GM23248 (cell line): Measurements from ENCODE around the gene ZNF653. TPM values are rescaled to one million over a fixed set of nuclear protein-coding genes. Genes with fewer than 3 reads are reported as not detected.

Experiments used
- DNase-seq: peaks from one replicate; pipeline ENCODE4 v3.0.0-alpha.2; 2015
- H2AFZ ChIP-seq: fragments of 200-600 bp; sonication (generic); 2 replicates; pipeline ENCODE4 v1.6.1; 2016; ENCODE audit warnings: antibody characterized with exemption
- H3F3A ChIP-seq: fragments of 200-600 bp; sonication (generic); 2 replicates; pipeline ENCODE4 v1.6.1; 2016; ENCODE audit warnings: mild to moderate bottlenecking, antibody characterized with exemption, mixed run types; ENCODE audit not compliant: insufficient read depth
- H3K27ac ChIP-seq: fragments of 200-600 bp; sonication (generic); 2 replicates; pipeline ENCODE4 v1.5.1; 2016; ENCODE audit warnings: mild to moderate bottlenecking
- H3K27me3 ChIP-seq: fragments of 200-600 bp; sonication (generic); replicated peaks from 2 replicates; pipeline ENCODE4 v1.6.1; 2016; ENCODE audit warnings: mild to moderate bottlenecking; ENCODE audit not compliant: insufficient read depth
- H3K36me3 ChIP-seq: fragments of 200-600 bp; sonication (generic); 2 replicates; pipeline ENCODE4 v1.6.1; 2016; ENCODE audit warnings: low read depth, mild to moderate bottlenecking
- H3K4me1 ChIP-seq: fragments of 200-600 bp; sonication (generic); 2 replicates; pipeline ENCODE4 v1.6.1; 2016; ENCODE audit warnings: mild to moderate bottlenecking; ENCODE audit not compliant: insufficient read depth
- H3K4me2 ChIP-seq: fragments of 200-600 bp; sonication (generic); one replicate; pipeline ENCODE4 v1.6.1; 2016; ENCODE audit warnings: mild to moderate bottlenecking; ENCODE audit not compliant: unreplicated experiment
- H3K4me3 ChIP-seq: fragments of 200-600 bp; sonication (generic); 2 replicates; pipeline ENCODE4 v1.5.1; 2016; ENCODE audit warnings: mild to moderate bottlenecking
- H3K79me2 ChIP-seq: fragments of 200-600 bp; sonication (generic); 2 replicates; pipeline ENCODE4 v1.6.1; 2016; ENCODE audit warnings: mild to moderate bottlenecking; ENCODE audit not compliant: insufficient read depth
- H3K9ac ChIP-seq: fragments of 200-600 bp; sonication (generic); 2 replicates; pipeline ENCODE4 v1.6.1; 2016; ENCODE audit warnings: mild to moderate bottlenecking
- H3K9me2 ChIP-seq: fragments of 200-600 bp; sonication (generic); 2 replicates; pipeline ENCODE4 v1.6.1; 2016; ENCODE audit warnings: mixed run types, mild to moderate bottlenecking, moderate library complexity; ENCODE audit not compliant: insufficient read depth
- H3K9me3 ChIP-seq: fragments of 200-600 bp; sonication (generic); one replicate; pipeline ENCODE4 v1.6.1; 2017; ENCODE audit warnings: low read depth
- H4K20me1 ChIP-seq: fragments of 200-600 bp; sonication (generic); 2 replicates; pipeline ENCODE4 v1.6.0; 2016; ENCODE audit not compliant: insufficient read depth
- EZH2 ChIP-seq: fragments of 200-600 bp; sonication (generic); IDR thresholded peaks from 2 replicates; pipeline ENCODE4 v1.6.1; 2018; ENCODE audit warnings: antibody characterized with exemption, mild to moderate bottlenecking; ENCODE audit not compliant: insufficient read depth, poor library complexity, severe bottlenecking
- EZH2phosphoT487 ChIP-seq: fragments of 200-600 bp; sonication (generic); IDR thresholded peaks from 2 replicates; pipeline ENCODE4 v1.6.1; 2018; ENCODE audit warnings: antibody characterized with exemption, moderate library complexity, mild to moderate bottlenecking, low read depth; ENCODE audit not compliant: insufficient read depth
- WGBS, 2 experiments: methylation state at CpG; one replicate each; pipeline ENCODE4 v1.1.6; 2015 to 2017; ENCODE audit warnings: low lambda C conversion rate in 2 of 2, low coverage in 1 of 2; ENCODE audit errors: missing lambda C conversion rate in 2 of 2; 5-methylcytosine and 5-hydroxymethylcytosine counted together
- in situ Hi-C: fragments of 300-500 bp; cut with MboI; formaldehyde crosslinking; loops from 2 replicates; pipeline ENCODE4 v1.15.0; 2020
- polyA plus RNA-seq: library from polyadenylated mRNA; unstranded; fragments of >200 nt; fragmentation: Nextera tagmentation; extraction: Ambion mirVana; gene quantifications from 2 replicates; pipeline ENCODE4 v1.2.1, GENCODE V29; 2016
- total RNA-seq: library from RNA; depleted of rRNA; stranded (reverse); fragments of >200 nt; shearing (Covaris generic); gene quantifications from 2 replicates; pipeline ENCODE4 v1.2.3, GENCODE V29; 2014

ZNF653 gene
- total and polyA plus RNA-seq, 2 experiments from 2014 or later: 2.2 to 4.6 TPM

- H3K27ac ChIP-seq: no peak overlapping the region
- no peaks in the 10 kb centered on the region for H3K79me2 ChIP-seq
- no peak for TF ChIP-seq EZH2phosphoT487
- no peak for TF ChIP-seq EZH2
- in situ Hi-C loops: loop anchor here (10.0 kb wide), 1 partner anchor 89 kb away; no protein-coding TSS in a partner anchor
- 91 to 93% methylated on average over 21 to 22 of the region's 22 CpGs for WGBS, 2 experiments
- no peak for DNase-seq
- H3K4me1 ChIP-seq: no peaks in the 10 kb centered on the region
- no peaks in the 10 kb centered on the region for H3F3A ChIP-seq
- no peak overlapping the region for H2AFZ ChIP-seq
- H3K9ac ChIP-seq: no peak overlapping the region
- no peaks in the 10 kb centered on the region for H4K20me1 ChIP-seq
- no peaks in the 10 kb centered on the region for H3K9me2 ChIP-seq
- H3K4me3 ChIP-seq: no peak overlapping the region
- no peaks in the 10 kb centered on the region for H3K36me3 ChIP-seq
- H3K4me2 ChIP-seq: no peak overlapping the region
- H3K27me3 ChIP-seq: no peaks in the 10 kb centered on the region
- no peaks in the 10 kb centered on the region for H3K9me3 ChIP-seq
Observed at GRCh38 chr19:11495885-11496284, 9.8 kb downstream of the ZNF653 start.

GRCh38 chr19:11495481-11495880, 10.2 kb downstream of the ZNF653 start:
- in situ Hi-C loops: loop anchor here (10.0 kb wide), 1 partner anchor 89 kb away; no protein-coding TSS in a partner anchor

GRCh38 chr19:11494634-11495285, 10.9 kb downstream of the ZNF653 start:
- Histone ChIP-seq H3K4me2 (no peak overlapping the region), H3K36me3 (no peaks in the 10 kb centered on the region), H3K4me3 (no peak overlapping the region), H2AFZ (no peak overlapping the region), H3K9me3 (no peaks in the 10 kb centered on the region), H3K9ac (no peak overlapping the region), H3K27ac (no peak overlapping the region), H3K4me1 (no peaks in the 10 kb centered on the region), H4K20me1 (no peaks in the 10 kb centered on the region), H3K27me3 (no peaks in the 10 kb centered on the region), H3K79me2 (no peaks in the 10 kb centered on the region), H3F3A (no peaks in the 10 kb centered on the region), H3K9me2 (no peaks in the 10 kb centered on the region)
- WGBS, 2 experiments: 89 to 94% methylated on average over 27 of the region's 27 CpGs
- TF ChIP-seq EZH2phosphoT487 (no peak), EZH2 (no peak)
- DNase-seq: no peak
- in situ Hi-C loops: loop anchor here (10.0 kb wide), 1 partner anchor 90 kb away; no protein-coding TSS in a partner anchor

More at GRCh38 chr19:11495481-11495880, 10.2 kb downstream of the ZNF653 start:
- H3K36me3 ChIP-seq: no peaks in the 10 kb centered on the region
- no peaks in the 10 kb centered on the region for H3F3A ChIP-seq
- H3K9me2 ChIP-seq: no peaks in the 10 kb centered on the region
- no peaks in the 10 kb centered on the region for H3K9me3 ChIP-seq
- H3K4me2 ChIP-seq: no peak overlapping the region
- no peak overlapping the region for H3K27ac ChIP-seq
- TF ChIP-seq EZH2 (no peak), EZH2phosphoT487 (no peak)
- H3K79me2 ChIP-seq: no peaks in the 10 kb centered on the region
- no peak for DNase-seq
- H3K4me3 ChIP-seq: no peak overlapping the region
- no peaks in the 10 kb centered on the region for H4K20me1 ChIP-seq
- WGBS, 2 experiments: 82 to 89% methylated on average over 10 of the region's 10 CpGs
- H2AFZ ChIP-seq: no peak overlapping the region
- no peak overlapping the region for H3K9ac ChIP-seq
- H3K27me3 ChIP-seq: no peaks in the 10 kb centered on the region
- no peaks in the 10 kb centered on the region for H3K4me1 ChIP-seq

GRCh38 chr19:11489378-11489777, 16.3 kb downstream of the ZNF653 start:
- H3K27ac ChIP-seq: no peak overlapping the region
- H3K4me2 ChIP-seq: no peak overlapping the region
- H3K79me2 ChIP-seq: no peaks in the 10 kb centered on the region
- in situ Hi-C loops: no loop called here
- no peaks in the 10 kb centered on the region for H3K9me2 ChIP-seq
- H4K20me1 ChIP-seq: no peaks in the 10 kb centered on the region
- H3K36me3 ChIP-seq: no peaks in the 10 kb centered on the region
- H3K9ac ChIP-seq: no peak overlapping the region
- no peak overlapping the region for H3K4me3 ChIP-seq
- no peaks in the 10 kb centered on the region for H3K4me1 ChIP-seq
- H3K27me3 ChIP-seq: no peaks in the 10 kb centered on the region
- WGBS, 2 experiments: 94 to 98% methylated on average over 7 of the region's 7 CpGs
- no peak for TF ChIP-seq EZH2
- no peak for TF ChIP-seq EZH2phosphoT487
- no peaks in the 10 kb centered on the region for H3K9me3 ChIP-seq
- H2AFZ ChIP-seq: no peak overlapping the region
- H3F3A ChIP-seq: no peaks in the 10 kb centered on the region
- DNase-seq: no peak
